Effector CD4-positive, alpha-beta T cell (primary cell): ENCODE results near the gene ATXN1.

Source experiments
- DNase-seq: peaks from one replicate; pipeline ENCODE4 v3.0.0-alpha.2; 2020

ATXN1 gene

GRCh38 chr6:16761471-16762267 lies 409 bp upstream of the ATXN1 start:
- DNase-seq: peak; percentile 86

GRCh38 chr6:16759646-16760515 lies 1.4 kb downstream of the ATXN1 start:
- DNase-seq: peak; percentile 66

DNA sequence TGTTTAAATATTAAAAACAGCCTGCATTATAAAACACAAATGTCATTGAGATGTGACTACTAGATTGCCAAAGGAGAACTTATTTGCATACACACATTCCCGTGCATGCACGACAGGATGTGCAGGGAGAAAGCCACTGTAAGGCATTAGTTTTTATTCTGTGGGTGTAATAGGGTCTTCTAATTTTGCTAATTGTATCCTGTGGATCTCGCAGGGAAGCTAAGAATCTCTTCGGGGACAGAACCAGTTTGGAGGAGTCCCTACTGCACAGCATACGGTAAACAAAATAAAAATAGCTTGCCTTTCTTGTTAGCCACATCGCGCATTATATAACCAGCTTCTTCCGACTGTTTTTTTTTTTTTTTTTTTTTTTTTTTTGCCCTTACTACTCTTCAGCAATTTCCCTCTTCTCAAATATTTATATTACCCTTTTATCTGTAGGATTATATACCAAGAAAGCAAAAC lies 2.0 kb downstream of the ATXN1 start:
- no peak for DNase-seq

- peak; percentile 36 for DNase-seq
Observed at GRCh38 chr6:16758163-16758975, 2.9 kb downstream of the ATXN1 start.

DNA sequence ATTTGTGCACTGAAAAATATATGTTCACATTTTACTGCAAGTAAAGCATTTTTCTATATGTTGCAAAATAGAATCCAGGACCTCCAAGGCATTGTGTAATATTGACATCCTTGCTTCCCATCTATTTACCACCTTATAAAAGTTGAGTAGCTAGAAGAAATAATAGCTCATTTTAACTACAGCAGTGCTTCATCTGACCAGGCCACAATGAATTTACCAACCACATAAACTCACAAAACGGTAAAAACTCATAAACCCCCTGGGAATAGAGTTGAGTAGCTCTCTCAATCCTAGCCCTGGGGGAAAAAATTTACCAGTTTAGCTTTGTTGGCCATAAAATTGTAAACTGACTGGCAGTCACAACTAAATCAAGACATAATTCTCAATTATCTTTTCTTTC lies 3.9 kb downstream of the ATXN1 start:
- DNase-seq: no peak

DNA sequence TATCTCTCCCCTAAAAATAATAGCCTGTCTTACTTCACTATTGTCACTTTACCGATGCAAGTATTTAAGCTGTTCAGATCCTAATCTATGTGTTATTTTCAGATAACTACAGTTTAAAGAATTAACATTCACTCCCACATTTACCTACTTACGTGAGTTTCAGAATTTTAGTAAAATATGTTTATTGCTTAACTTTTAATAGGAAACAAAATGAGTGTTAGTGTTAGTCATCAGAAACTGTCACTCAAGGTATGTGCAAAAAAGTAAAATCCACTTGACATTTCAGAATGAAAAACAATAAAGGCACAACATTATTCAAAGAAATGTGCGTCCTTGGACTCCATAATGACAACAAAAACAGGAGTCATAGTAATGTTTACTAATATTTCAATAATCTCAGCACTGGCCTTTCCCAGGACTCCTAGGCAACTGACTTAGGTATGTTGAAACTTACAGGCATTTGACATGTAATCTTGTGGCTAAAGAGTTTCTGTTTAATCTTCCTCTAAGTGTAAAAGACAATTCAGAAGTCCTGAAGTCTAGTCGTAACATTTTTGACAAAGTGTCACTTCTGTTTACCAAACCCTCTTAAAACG lies 4.5 kb downstream of the ATXN1 start:
- DNase-seq: no peak

- DNase-seq: no peak
Observed at GRCh38 chr6:16755544-16755943, 5.7 kb downstream of the ATXN1 start.

GRCh38 chr6:16754876-16755275 lies 6.4 kb downstream of the ATXN1 start:
- DNase-seq: no peak

GRCh38 chr6:16754274-16754673 lies 7.0 kb downstream of the ATXN1 start:
- no peak for DNase-seq

- no peak for DNase-seq
Observed at GRCh38 chr6:16753341-16753740, 7.9 kb downstream of the ATXN1 start.

GRCh38 chr6:16752206-16752866 lies 8.9 kb downstream of the ATXN1 start:
- no peak for DNase-seq

DNA sequence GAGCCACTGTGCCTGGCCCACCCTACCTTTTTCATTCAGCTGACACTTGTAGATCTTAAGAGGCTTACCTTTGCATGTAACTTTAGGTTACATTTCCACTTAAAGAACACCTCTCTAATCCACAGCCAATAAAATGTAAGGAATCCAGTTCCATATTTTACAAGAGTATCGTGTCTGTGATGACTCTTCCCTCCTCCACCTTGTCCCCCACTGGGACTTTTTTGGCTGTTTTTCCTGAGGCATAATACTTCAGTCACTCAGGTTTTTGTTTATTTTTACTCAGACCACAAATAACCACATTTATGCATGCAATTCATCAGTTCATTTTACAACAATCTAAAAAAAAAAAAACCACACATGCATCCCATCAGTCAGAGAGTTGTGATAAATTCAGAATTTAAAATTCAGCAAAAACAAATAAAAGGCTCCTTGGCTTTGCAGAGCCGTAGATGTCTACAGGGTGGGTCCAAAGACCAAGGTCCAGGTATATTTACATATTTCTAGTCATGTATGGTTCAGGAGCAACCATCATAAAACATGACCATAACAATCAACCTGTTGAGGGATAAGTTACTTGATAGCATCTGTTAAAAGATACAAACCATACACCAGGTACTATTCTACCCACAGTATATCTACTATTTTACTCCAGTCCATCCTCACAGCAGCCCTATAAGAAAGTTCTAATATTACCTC lies 9.9 kb downstream of the ATXN1 start:
- DNase-seq: no peak

DNA sequence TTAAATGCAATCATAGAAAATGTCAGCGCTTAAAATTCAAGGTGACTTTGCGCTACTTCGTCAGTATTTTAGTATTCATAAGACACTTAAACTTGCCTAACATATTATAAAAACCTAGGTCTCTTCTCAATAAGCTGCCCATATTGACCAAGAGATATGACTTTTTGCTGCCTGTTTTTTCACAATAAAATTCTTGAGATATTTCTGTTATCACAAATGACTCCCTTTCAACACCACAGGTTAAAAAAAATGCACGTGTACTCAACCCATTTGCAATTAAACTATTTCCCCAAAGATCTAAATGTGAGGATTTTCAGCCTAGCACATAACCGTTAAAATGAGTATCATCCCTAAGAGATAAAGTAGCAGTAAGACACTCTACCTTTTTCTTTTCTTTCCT lies 10.7 kb downstream of the ATXN1 start:
- no peak for DNase-seq

- DNase-seq: no peak
Observed at GRCh38 chr6:16749516-16750485, 11.5 kb downstream of the ATXN1 start.

- no peak for DNase-seq
Observed at GRCh38 chr6:16748025-16748319, 13.3 kb downstream of the ATXN1 start.

GRCh38 chr6:16747232-16748024 lies 13.8 kb downstream of the ATXN1 start:
- DNase-seq: no peak

- DNase-seq: no peak
Observed at GRCh38 chr6:16746812-16747211, 14.4 kb downstream of the ATXN1 start.

DNA sequence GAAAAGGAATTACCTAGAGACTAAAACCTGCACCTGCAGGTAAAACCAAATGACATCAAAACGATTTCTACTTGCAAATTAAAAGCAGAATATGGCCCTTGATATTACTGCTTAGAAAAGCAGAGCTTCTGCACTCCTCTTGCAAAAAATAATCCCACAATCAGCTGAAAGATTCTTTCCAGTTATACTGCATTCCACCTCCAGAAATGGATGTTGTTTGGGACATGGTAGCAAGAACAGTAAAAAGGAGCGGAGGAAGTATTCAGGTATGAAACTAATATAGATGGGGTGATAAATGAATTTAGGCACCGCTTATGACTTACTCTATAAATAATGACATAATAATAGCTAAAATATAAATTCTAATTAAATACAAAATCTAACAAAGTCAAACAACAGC lies 14.9 kb downstream of the ATXN1 start:
- no peak for DNase-seq

DNA sequence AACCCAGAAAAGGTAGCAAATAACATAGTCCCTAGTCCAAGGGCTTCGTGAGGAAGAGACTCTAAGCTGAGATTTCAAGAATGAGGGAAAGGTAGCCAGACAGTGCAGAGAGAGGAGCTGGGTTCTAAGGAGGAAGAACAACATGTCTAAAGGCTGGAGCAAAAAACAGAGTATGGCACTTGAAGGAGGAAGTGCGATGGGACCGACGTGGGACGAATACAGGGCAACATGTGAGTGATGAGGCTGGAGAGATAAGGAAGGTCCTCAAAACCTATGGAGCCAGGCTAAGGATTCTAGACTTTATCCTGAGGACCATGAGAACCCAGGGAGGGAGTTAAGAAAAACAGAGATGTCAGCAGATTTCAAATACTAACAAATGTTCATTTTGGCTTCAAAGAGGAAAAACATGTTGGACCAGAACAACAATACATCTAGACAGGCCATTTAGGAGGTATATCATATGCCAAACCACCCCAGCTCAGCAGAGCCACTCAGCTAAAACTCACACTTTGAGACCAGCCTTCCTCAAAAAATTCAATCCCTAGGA lies 17.5 kb downstream of the ATXN1 start:
- no peak for DNase-seq
